ENCODE measurements around the gene KCNJ11.

KCNJ11 gene

GRCh38 chr11:17366495-17366894 lies 22.0 kb downstream of the KCNJ11 start:
- H3K27ac ChIP-seq = no peak overlapping the region
- TF ChIP-seq CTCF (IDR thresholded peaks at IDR 0.05) (no peak), ZFX (IDR thresholded peaks at IDR 0.05; ENCODE audit: borderline replicate concordance) (no peak)

GRCh38 chr11:17354601-17354991 lies 33.9 kb downstream of the KCNJ11 start:
- peak; percentile 83 for TF ChIP-seq CTCF (IDR thresholded peaks at IDR 0.05)
- no peak for TF ChIP-seq ZFX (IDR thresholded peaks at IDR 0.05; ENCODE audit: borderline replicate concordance)

GRCh38 chr11:17353821-17354600 lies 34.4 kb downstream of the KCNJ11 start:
- H3K27ac ChIP-seq = peak overlapping the region; percentile 96
- TF ChIP-seq CTCF (IDR thresholded peaks at IDR 0.05) (no peak), ZFX (IDR thresholded peaks at IDR 0.05; ENCODE audit: borderline replicate concordance) (no peak)

More at GRCh38 chr11:17354601-17354991, 33.9 kb downstream of the KCNJ11 start:
- peak overlapping the region; percentile 96 for H3K27ac ChIP-seq

GRCh38 chr11:17352950-17353820 lies 35.3 kb downstream of the KCNJ11 start:
- H3K27ac ChIP-seq = peak overlapping the region; percentile 96
- TF ChIP-seq CTCF (IDR thresholded peaks at IDR 0.05) (no peak), ZFX (IDR thresholded peaks at IDR 0.05; ENCODE audit: borderline replicate concordance) (no peak)

- peak within 1 kb of the TSS; percentile 96 for H3K27ac ChIP-seq
- TF ChIP-seq ZFX (IDR thresholded peaks at IDR 0.05; ENCODE audit: borderline replicate concordance) (no peak), CTCF (IDR thresholded peaks at IDR 0.05) (no peak)
Observed at GRCh38 chr11:17351510-17352176, 36.8 kb downstream of the KCNJ11 start, which contains the start of gene NCR3LG1. TSS of gene NCR3LG1 (plus strand) at chr11:17351800. CDS start at chr11:17351970, 170 bp downstream.

GRCh38 chr11:17351172-17351509 lies 37.3 kb downstream of the KCNJ11 start:
- TF ChIP-seq ZFX (IDR thresholded peaks at IDR 0.05; ENCODE audit: borderline replicate concordance) = no peak
- TF ChIP-seq CTCF (IDR thresholded peaks at IDR 0.05) = no peak
- no peak overlapping the region for H3K27ac ChIP-seq
